IMR-90 (cell line): ENCODE data around the gene ALK. TPM values are rescaled to one million over a fixed set of nuclear protein-coding genes. Genes with fewer than 3 reads are reported as not detected.

Experiments used
- ATAC-seq: fragments of 200-7000 bp; cut with Tn5 transposase; 2 replicates; pipeline ENCODE4 v1.9.1; 2020; ENCODE audit warnings: low read depth, mild to moderate bottlenecking, moderate library complexity
- BruUV-seq: library from RNA; stranded (reverse); fragments of 400-500 nt; replicated peaks from 2 replicates; lab custom pipeline; 2021; lab: Mats Ljungman, UMichigan
- CTCF ChIA-PET: fragments of 300-600 bp; formaldehyde crosslinking; extraction: SDS; loops from one replicate; lab custom pipeline; 2021; ENCODE audit warnings: antibody characterized with exemption; lab: Yijun Ruan, JAX
- POLR2A ChIA-PET: fragments of 300-600 bp; sonication (Branson Sonifier 250); formaldehyde crosslinking; loops from one replicate; lab custom pipeline; 2022; ENCODE audit warnings: antibody characterized with exemption; ENCODE audit not compliant: unreplicated experiment; lab: Charles Lee
- DNase-seq: peaks from one replicate; pipeline ENCODE4 v3.0.0; 2013
- H2AFZ ChIP-seq: replicated peaks from 2 replicates; pipeline ENCODE3; 2013; ENCODE audit warnings: low read length, mild to moderate bottlenecking; ENCODE audit not compliant: poor library complexity
- H2AK5ac ChIP-seq: 2 replicates; pipeline ENCODE4 v1.6.1; 2013; ENCODE audit warnings: low read depth, low read length, inconsistent platforms
- H2AK9ac ChIP-seq: replicated peaks from 2 replicates; pipeline ENCODE3; 2013; ENCODE audit warnings: mild to moderate bottlenecking, low read depth, low read length, moderate library complexity; ENCODE audit not compliant: poor library complexity
- H2BK120ac ChIP-seq: 2 replicates; pipeline ENCODE4 v1.6.1; 2013; ENCODE audit warnings: low read depth, low read length, inconsistent platforms
- H2BK15ac ChIP-seq: 3 replicates; pipeline ENCODE4 v1.6.1; 2013; ENCODE audit warnings: low read depth, low read length, inconsistent platforms
- H2BK20ac ChIP-seq: 2 replicates; pipeline ENCODE4 v1.6.1; 2013; ENCODE audit warnings: low read depth, mild to moderate bottlenecking, inconsistent platforms, low read length, moderate library complexity
- H2BK5ac ChIP-seq: 2 replicates; pipeline ENCODE4 v1.6.1; 2013; ENCODE audit warnings: mild to moderate bottlenecking, low read depth, low read length, inconsistent platforms; ENCODE audit not compliant: poor library complexity, severe bottlenecking
- H3K14ac ChIP-seq: replicated peaks from 2 replicates; pipeline ENCODE4 v1.6.1; 2013; ENCODE audit warnings: low read depth, low read length, inconsistent platforms
- H3K18ac ChIP-seq: 2 replicates; pipeline ENCODE4 v1.6.1; 2013; ENCODE audit warnings: low read depth, low read length, control low read depth
- H3K23ac ChIP-seq: 2 replicates; pipeline ENCODE4 v1.6.1; 2013; ENCODE audit warnings: low read depth, low read length, inconsistent platforms
- H3K27ac ChIP-seq: 2 replicates; pipeline ENCODE4 v1.5.1; 2013; ENCODE audit warnings: mild to moderate bottlenecking, control low read depth, low read length; ENCODE audit not compliant: insufficient read depth
- H3K27me3 ChIP-seq: 2 replicates; pipeline ENCODE4 v1.6.1; 2013; ENCODE audit warnings: low read length; ENCODE audit not compliant: control insufficient read depth, insufficient read depth
- H3K36me3 ChIP-seq: 2 replicates; pipeline ENCODE4 v1.6.1; 2013; ENCODE audit warnings: low read length, mixed read lengths; ENCODE audit not compliant: control insufficient read depth, insufficient read depth
- H3K4ac ChIP-seq: 2 replicates; pipeline ENCODE4 v1.6.1; 2013; ENCODE audit warnings: low read depth, low read length, inconsistent platforms
- H3K4me1 ChIP-seq: 2 replicates; pipeline ENCODE4 v1.6.1; 2013; ENCODE audit warnings: low read length, mixed read lengths; ENCODE audit not compliant: control insufficient read depth, insufficient read depth
- H3K4me2 ChIP-seq: 2 replicates; pipeline ENCODE4 v1.6.1; 2013; ENCODE audit warnings: low read depth, mild to moderate bottlenecking, control low read depth, low read length, moderate library complexity
- H3K4me3 ChIP-seq: 2 replicates; pipeline ENCODE4 v1.5.1; 2013; ENCODE audit warnings: low read depth, mild to moderate bottlenecking, control low read depth, low read length, moderate library complexity; ENCODE audit not compliant: insufficient read depth
- H3K56ac ChIP-seq: 2 replicates; pipeline ENCODE4 v1.6.1; 2013; ENCODE audit warnings: low read length, inconsistent platforms; ENCODE audit not compliant: insufficient read depth; ENCODE audit errors: extremely low read depth
- H3K79me1 ChIP-seq, 2 experiments: 2 replicates each; pipeline ENCODE4 v1.6.1; 2013; ENCODE audit warnings: low read length in 2 of 2, inconsistent platforms in 1 of 2, low read depth in 1 of 2
- H3K9ac ChIP-seq: 2 replicates; pipeline ENCODE4 v1.6.1; 2013; ENCODE audit warnings: low read depth, low read length, control low read depth
- H3K9me1 ChIP-seq: 2 replicates; pipeline ENCODE4 v1.6.1; 2013; ENCODE audit warnings: low read length, inconsistent platforms; ENCODE audit not compliant: insufficient read depth
- H3K9me3 ChIP-seq: 2 replicates; pipeline ENCODE4 v1.6.1; 2013; ENCODE audit warnings: low read length; ENCODE audit not compliant: control insufficient read depth, insufficient read depth
- H4K20me1 ChIP-seq: 2 replicates; pipeline ENCODE4 v1.6.1; 2013; ENCODE audit warnings: low read length, inconsistent platforms; ENCODE audit not compliant: insufficient read depth
- H4K5ac ChIP-seq: 2 replicates; pipeline ENCODE4 v1.6.1; 2013; ENCODE audit warnings: mild to moderate bottlenecking, low read depth, low read length, control low read depth
- H4K8ac ChIP-seq, 2 experiments: 2 replicates each; pipeline ENCODE4 v1.6.1; 2013; ENCODE audit warnings: low read depth in 2 of 2, low read length in 2 of 2, control low read depth in 1 of 2, inconsistent platforms in 1 of 2
- H4K91ac ChIP-seq: 2 replicates; pipeline ENCODE4 v1.6.1; 2013; ENCODE audit warnings: low read depth, low read length, inconsistent platforms; ENCODE audit not compliant: insufficient read depth
- CEBPB ChIP-seq: IDR thresholded peaks from 2 replicates; pipeline ENCODE4 v1.6.1; 2012; ENCODE audit warnings: low read depth, low read length, improper control_type of control experiment
- CHD1 ChIP-seq: IDR thresholded peaks from 2 replicates; pipeline ENCODE4 v1.6.1; 2012; ENCODE audit warnings: low read depth, low read length, improper control_type of control experiment
- FOS ChIP-seq: fragments of 150-350 bp; IDR thresholded peaks from 2 replicates; pipeline ENCODE4 v1.6.1; 2016; ENCODE audit warnings: low read depth, low read length
- MAFK ChIP-seq: IDR thresholded peaks from 2 replicates; pipeline ENCODE4 v1.6.1; 2012; ENCODE audit warnings: low read depth, low read length, improper control_type of control experiment
- MAZ ChIP-seq: IDR thresholded peaks from 2 replicates; pipeline ENCODE4 v1.6.1; 2012; ENCODE audit warnings: low read depth, mild to moderate bottlenecking, low read length, improper control_type of control experiment, moderate library complexity, borderline replicate concordance
- MXI1 ChIP-seq: IDR thresholded peaks from 2 replicates; pipeline ENCODE4 v1.6.1; 2012; ENCODE audit warnings: low read depth, mild to moderate bottlenecking, low read length, moderate library complexity, borderline replicate concordance
- RAD21 ChIP-seq: IDR thresholded peaks from 2 replicates; pipeline ENCODE4 v1.6.1; 2012; ENCODE audit warnings: low read length, improper control_type of control experiment
- RCOR1 ChIP-seq: IDR thresholded peaks from 2 replicates; pipeline ENCODE4 v1.6.1; 2012; ENCODE audit warnings: mild to moderate bottlenecking, low read length, improper control_type of control experiment; ENCODE audit not compliant: insufficient replicate concordance
- WGBS, 2 experiments: methylation state at CpG; one replicate each; pipeline versions ENCODE4 v1.1.5 to v1.1.7; 2013; ENCODE audit warnings: missing lambda C conversion rate in 2 of 2; ENCODE audit not compliant: insufficient read length in 1 of 2; ENCODE audit errors: extremely low coverage in 2 of 2; 5-methylcytosine and 5-hydroxymethylcytosine counted together
- dilution Hi-C: fragments of 300-500 bp; cut with HindIII; formaldehyde crosslinking; loops from one replicate; pipeline ENCODE4 v1.14.3; 2018; ENCODE audit warnings: low sequenced_read_pairs; ENCODE audit not compliant: unreplicated experiment
- in situ Hi-C: fragments of 300-500 bp; cut with MboI; formaldehyde crosslinking; loops from 3 replicates; pipeline ENCODE4 v1.14.3; 2019; ENCODE audit warnings: low sequenced_read_pairs, inconsistent platforms, mixed read lengths
- intact Hi-C: fragments of 100-400 bp; cut with micrococcal nuclease; formaldehyde crosslinking; loops from 2 replicates; pipeline ENCODE4 v1.10.0; 2022
- polyA plus RNA-seq, 3 experiments: library from polyadenylated mRNA; depleted of rRNA; stranded (reverse); fragments of >200 nt; gene quantifications; 2 replicates each; pipeline ENCODE4 v1.2.3, GENCODE V29; 2012; ENCODE audit warnings: low replicate concordance in 1 of 3
- total RNA-seq: library from RNA; depleted of rRNA; stranded (reverse); fragments of >200 nt; gene quantifications from 2 replicates; pipeline ENCODE4 v1.2.3, GENCODE V29; 2012

The ALK gene
- total and polyA plus RNA-seq, 2 of the 4 experiments (the other 2 are of a cell fraction) = not detected

DNA sequence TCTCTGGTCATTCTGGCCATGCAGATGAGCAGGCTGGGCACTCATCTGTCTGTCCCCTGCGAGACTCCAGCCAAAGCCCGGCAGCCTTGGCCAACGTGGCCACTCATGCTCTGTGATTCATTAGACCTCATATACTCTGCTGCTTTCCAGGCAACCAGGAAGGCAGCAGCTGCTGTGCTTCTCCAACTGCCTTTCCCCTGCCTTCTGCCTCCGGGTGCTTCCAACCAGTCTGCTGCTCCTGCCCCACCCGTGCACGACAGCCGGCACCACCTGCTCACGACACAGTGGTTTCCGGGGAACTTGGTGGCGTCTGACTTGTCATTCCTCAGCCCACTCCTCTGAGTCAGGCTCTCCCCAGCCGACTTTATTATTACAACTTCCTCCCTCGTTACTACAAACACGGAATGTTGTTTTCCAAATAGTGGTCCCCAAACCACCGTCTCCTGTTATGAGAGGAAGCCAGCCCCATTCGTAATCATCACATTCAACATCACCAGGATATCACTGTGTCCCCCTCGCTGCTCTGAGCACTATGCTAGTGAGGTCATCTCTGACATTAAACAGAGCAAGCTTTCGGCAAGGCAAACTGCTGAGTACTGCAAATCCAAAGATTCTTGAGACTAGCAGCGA lies 392.4 kb downstream of the ALK start (continued):
- TF ChIP-seq FOS = peak; percentile 44

DNA sequence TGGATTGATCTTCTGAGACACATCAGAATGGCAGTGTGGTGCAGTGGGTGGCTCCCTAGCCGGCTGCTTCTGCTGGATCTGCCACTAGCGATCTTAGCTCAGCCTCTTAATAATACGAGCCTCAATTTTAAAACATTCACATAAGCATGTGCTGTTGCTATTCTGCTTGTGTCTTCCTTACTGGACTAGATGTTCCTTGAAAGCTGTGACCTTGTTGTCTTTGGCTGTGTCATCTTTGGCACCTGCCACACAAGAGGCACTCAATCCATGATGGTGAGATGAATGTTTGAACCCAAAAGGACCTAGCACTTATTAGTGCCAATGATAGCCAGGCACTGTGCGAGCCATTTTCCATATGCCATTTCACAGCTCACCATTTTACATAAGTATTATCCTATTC lies 393.0 kb downstream of the ALK start:
- no peak for ATAC-seq
- H3K27me3 ChIP-seq = no peaks in the 10 kb centered on the region
- no peak overlapping the region for H2AFZ ChIP-seq
- peaks cover 10% of the 10 kb centered on the region for H3K4me1 ChIP-seq
- BruUV-seq = no TSS peak
- H2BK5ac ChIP-seq = peak overlapping the region; percentile 70
- H2AK5ac ChIP-seq = peak overlapping the region; percentile 76
- H3K56ac ChIP-seq = peak overlapping the region; percentile 33; the same call in 1 of the 2 replicates
- TF ChIP-seq CHD1 (no peak), RAD21 (no peak), MAFK (no peak), MXI1 (no peak), CEBPB (no peak), RCOR1 (no peak), MAZ (no peak)
- DNase-seq = no peak
- WGBS, 2 experiments = 67% methylated on average over 1 of the region's 4 CpGs; no CpG with 5 or more reads in 1 of the 2 experiments
- peak overlapping the region; percentile 75 to 78; a peak in 3 of 4 replicates for H4K8ac ChIP-seq
- H3K9ac ChIP-seq = no peak overlapping the region
- ChIA-PET CTCF (no interaction called here), POLR2A (no interaction called here)
- peak overlapping the region; percentile 90 for H2BK120ac ChIP-seq
- peak overlapping the region; percentile 32; the same call in 1 of the 2 replicates for H3K27ac ChIP-seq
- H3K36me3 ChIP-seq = no peaks in the 10 kb centered on the region
- H4K20me1 ChIP-seq = no peaks in the 10 kb centered on the region
- peak overlapping the region; percentile 10; the same call in 1 of the 2 replicates for H3K23ac ChIP-seq
- H4K91ac ChIP-seq = peak overlapping the region; percentile 72
- H3K9me1 ChIP-seq = peaks cover 15% of the 10 kb centered on the region
- no peaks in the 10 kb centered on the region for H3K79me1 ChIP-seq
- peak overlapping the region; percentile 57 for H3K14ac ChIP-seq
- intact Hi-C loops (no loop called here), in situ Hi-C loops (no loop called here), dilution Hi-C loops (no loop called here)
- no peak overlapping the region for H3K4me2 ChIP-seq
- no peak overlapping the region for H2AK9ac ChIP-seq
- peak overlapping the region; percentile 74 for H3K4ac ChIP-seq
- H3K9me3 ChIP-seq = no peaks in the 10 kb centered on the region
- H3K4me3 ChIP-seq = no peak overlapping the region
- peak overlapping the region; percentile 77 for H2BK20ac ChIP-seq
- no peak overlapping the region for H4K5ac ChIP-seq
- H3K18ac ChIP-seq = peak overlapping the region; percentile 43; the same call in 1 of the 2 replicates
- peak overlapping the region; percentile 43; the same call in 1 of the 3 replicates for H2BK15ac ChIP-seq
